ENCODE measurements around the gene XPNPEP1.

Gene XPNPEP1

DNA sequence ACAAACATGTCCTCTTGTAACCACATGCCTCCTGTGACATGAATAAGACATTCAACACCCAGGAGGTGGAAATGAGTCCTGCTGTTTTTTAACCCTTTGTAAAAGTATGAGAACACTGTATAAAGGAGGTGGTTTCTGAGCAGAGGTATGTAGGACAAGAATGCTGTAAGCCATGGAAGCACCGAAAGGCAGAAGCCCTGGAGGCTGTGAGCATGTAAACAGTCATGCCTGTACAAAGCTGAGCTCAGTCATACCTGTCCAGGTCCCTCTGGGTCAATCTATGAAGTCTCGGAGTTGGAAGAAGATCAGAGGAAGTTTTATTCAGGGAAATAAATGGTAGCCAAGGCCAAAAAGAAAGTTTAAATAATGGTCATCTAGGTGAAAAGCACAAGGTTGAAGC lies 34.7 kb upstream of the XPNPEP1 start:
- ATAC-seq, result no peak
- TF ChIP-seq GLIS3 (CRISPR knock-in tag; IDR thresholded peaks at IDR 0.05), result no peak
- no peak for TF ChIP-seq OSR1 (CRISPR knock-in tag; IDR thresholded peaks at IDR 0.05)
- TF ChIP-seq, protein P1, sequence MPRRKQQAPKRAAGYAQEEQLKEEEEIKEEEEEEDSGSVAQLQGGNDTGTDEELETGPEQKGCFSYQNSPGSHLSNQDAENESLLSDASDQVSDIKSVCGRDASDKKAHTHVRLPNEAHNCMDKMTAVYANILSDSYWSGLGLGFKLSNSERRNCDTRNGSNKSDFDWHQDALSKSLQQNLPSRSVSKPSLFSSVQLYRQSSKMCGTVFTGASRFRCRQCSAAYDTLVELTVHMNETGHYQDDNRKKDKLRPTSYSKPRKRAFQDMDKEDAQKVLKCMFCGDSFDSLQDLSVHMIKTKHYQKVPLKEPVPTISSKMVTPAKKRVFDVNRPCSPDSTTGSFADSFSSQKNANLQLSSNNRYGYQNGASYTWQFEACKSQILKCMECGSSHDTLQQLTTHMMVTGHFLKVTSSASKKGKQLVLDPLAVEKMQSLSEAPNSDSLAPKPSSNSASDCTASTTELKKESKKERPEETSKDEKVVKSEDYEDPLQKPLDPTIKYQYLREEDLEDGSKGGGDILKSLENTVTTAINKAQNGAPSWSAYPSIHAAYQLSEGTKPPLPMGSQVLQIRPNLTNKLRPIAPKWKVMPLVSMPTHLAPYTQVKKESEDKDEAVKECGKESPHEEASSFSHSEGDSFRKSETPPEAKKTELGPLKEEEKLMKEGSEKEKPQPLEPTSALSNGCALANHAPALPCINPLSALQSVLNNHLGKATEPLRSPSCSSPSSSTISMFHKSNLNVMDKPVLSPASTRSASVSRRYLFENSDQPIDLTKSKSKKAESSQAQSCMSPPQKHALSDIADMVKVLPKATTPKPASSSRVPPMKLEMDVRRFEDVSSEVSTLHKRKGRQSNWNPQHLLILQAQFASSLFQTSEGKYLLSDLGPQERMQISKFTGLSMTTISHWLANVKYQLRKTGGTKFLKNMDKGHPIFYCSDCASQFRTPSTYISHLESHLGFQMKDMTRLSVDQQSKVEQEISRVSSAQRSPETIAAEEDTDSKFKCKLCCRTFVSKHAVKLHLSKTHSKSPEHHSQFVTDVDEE (CRISPR knock-in tag; IDR thresholded peaks at IDR 0.05), result no peak
- no peak for TF ChIP-seq TCF4 (CRISPR knock-in tag; IDR thresholded peaks at IDR 0.05; ENCODE audit: borderline replicate concordance)
- no peak for TF ChIP-seq ISL1 (CRISPR knock-in tag; IDR thresholded peaks at IDR 0.05)
- TF ChIP-seq ESRRG (CRISPR knock-in tag; IDR thresholded peaks at IDR 0.05), result no peak
- no peak for TF ChIP-seq CSRNP3 (CRISPR knock-in tag; IDR thresholded peaks at IDR 0.05)
- TF ChIP-seq ARNTL (CRISPR knock-in tag; IDR thresholded peaks at IDR 0.05; ENCODE audit: borderline replicate concordance, low read depth), result no peak
- TF ChIP-seq ZFP30 (CRISPR knock-in tag; IDR thresholded peaks at IDR 0.05), result no peak
- no peak for TF ChIP-seq PPARA (CRISPR knock-in tag; IDR thresholded peaks at IDR 0.05; ENCODE audit: borderline replicate concordance)
- TF ChIP-seq TOX (CRISPR knock-in tag; IDR thresholded peaks at IDR 0.05; ENCODE audit: borderline replicate concordance), result no peak
- TF ChIP-seq CREB5 (CRISPR knock-in tag; IDR thresholded peaks at IDR 0.05; ENCODE audit: low read depth), result no peak

- TF ChIP-seq CREB5 (CRISPR knock-in tag; IDR thresholded peaks at IDR 0.05; ENCODE audit: low read depth), result no peak
- no peak for ATAC-seq
These were observed 33.9 kb upstream of the XPNPEP1 start for GRCh38 chr10:109957092-109957797.

GRCh38 chr10:109956454-109957091 lies 33.3 kb upstream of the XPNPEP1 start:
- TF ChIP-seq ZNF565 (CRISPR knock-in tag; conservative IDR thresholded peaks at IDR 0.05; ENCODE audit: low read depth), result no peak
- no peak for TF ChIP-seq GLIS3 (CRISPR knock-in tag; IDR thresholded peaks at IDR 0.05)
- no peak for TF ChIP-seq TOX (CRISPR knock-in tag; IDR thresholded peaks at IDR 0.05; ENCODE audit: borderline replicate concordance)
- no peak for TF ChIP-seq OSR1 (CRISPR knock-in tag; IDR thresholded peaks at IDR 0.05)
- TF ChIP-seq, protein P2, sequence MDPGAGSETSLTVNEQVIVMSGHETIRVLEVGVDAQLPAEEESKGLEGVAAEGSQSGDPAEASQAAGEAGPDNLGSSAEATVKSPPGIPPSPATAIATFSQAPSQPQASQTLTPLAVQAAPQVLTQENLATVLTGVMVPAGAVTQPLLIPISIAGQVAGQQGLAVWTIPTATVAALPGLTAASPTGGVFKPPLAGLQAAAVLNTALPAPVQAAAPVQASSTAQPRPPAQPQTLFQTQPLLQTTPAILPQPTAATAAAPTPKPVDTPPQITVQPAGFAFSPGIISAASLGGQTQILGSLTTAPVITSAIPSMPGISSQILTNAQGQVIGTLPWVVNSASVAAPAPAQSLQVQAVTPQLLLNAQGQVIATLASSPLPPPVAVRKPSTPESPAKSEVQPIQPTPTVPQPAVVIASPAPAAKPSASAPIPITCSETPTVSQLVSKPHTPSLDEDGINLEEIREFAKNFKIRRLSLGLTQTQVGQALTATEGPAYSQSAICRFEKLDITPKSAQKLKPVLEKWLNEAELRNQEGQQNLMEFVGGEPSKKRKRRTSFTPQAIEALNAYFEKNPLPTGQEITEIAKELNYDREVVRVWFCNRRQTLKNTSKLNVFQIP (CRISPR knock-in tag; IDR thresholded peaks at IDR 0.05; ENCODE audit: borderline replicate concordance, low read depth), result no peak
- TF ChIP-seq CSDC2 (CRISPR knock-in tag; IDR thresholded peaks at IDR 0.05), result no peak

DNA sequence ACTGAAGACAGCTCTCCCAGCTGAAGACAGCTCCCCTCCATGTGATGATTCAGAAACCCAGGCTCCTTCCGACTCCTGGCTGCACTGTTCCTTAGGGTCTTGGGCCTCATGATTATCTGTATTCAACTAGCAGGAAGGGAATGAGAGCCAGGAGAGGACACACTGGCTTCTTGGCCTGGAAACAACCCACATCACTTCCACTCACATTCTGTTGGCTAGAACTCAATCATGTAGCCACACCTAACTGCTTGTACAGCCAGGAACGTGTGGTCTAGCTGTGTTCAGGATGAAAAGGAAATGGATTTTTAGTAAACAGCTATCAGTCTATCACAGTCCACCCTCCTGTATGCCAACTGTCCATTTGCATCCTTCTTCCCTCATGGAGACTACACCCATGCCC lies 30.5 kb upstream of the XPNPEP1 start:
- TF ChIP-seq TOX (CRISPR knock-in tag; IDR thresholded peaks at IDR 0.05; ENCODE audit: borderline replicate concordance) (no peak), OSR1 (CRISPR knock-in tag; IDR thresholded peaks at IDR 0.05) (no peak), PPARA (CRISPR knock-in tag; IDR thresholded peaks at IDR 0.05; ENCODE audit: borderline replicate concordance) (no peak), BACH2 (CRISPR knock-in tag; IDR thresholded peaks at IDR 0.05; ENCODE audit: borderline replicate concordance) (no peak), RARB (CRISPR knock-in tag; IDR thresholded peaks at IDR 0.05) (no peak), ZNF70 (CRISPR knock-in tag; IDR thresholded peaks at IDR 0.05) (no peak), ZNF8 (CRISPR knock-in tag; IDR thresholded peaks at IDR 0.05) (no peak), CREB5 (CRISPR knock-in tag; IDR thresholded peaks at IDR 0.05; ENCODE audit: low read depth) (no peak), ESRRG (CRISPR knock-in tag; IDR thresholded peaks at IDR 0.05) (no peak), CSDC2 (CRISPR knock-in tag; IDR thresholded peaks at IDR 0.05) (no peak), TCF4 (CRISPR knock-in tag; IDR thresholded peaks at IDR 0.05; ENCODE audit: borderline replicate concordance) (no peak)
- TF ChIP-seq, protein P2 (CRISPR knock-in tag; IDR thresholded peaks at IDR 0.05; ENCODE audit: borderline replicate concordance, low read depth), result no peak
- ATAC-seq, result no peak

More at GRCh38 chr10:109956454-109957091, 33.3 kb upstream of the XPNPEP1 start:
- ATAC-seq, result peak; percentile 90

Measured in SK-N-SH treated with all-trans-retinoic acid at 6 μM for 48 hours (cell line).